ENCODE measurements around the gene AMOTL2. TPM values are rescaled to one million over a fixed set of nuclear protein-coding genes. Genes with fewer than 3 reads are reported as not detected.
A peak's percentile ranks its signal among the peaks of the same experiment; 100 is the strongest.

The AMOTL2 gene
- total RNA-seq, 2 donors from 2014 or later: 65.1 to 71.5 TPM

- H3K9me3 ChIP-seq: no peaks in the 10 kb centered on the region
- H3K27me3 ChIP-seq: no peaks in the 10 kb centered on the region
- peak overlapping the region; percentile 92 to 99 (median 98) for H3K27ac ChIP-seq
- intact Hi-C loops (cut with DNase I): loop anchor here (5.0 kb wide), 2 partner anchors 68 to 97 kb away; no protein-coding TSS in a partner anchor
- H3K36me3 ChIP-seq (replicated peaks in 1 of 2; ENCODE audit: insufficient read depth in 1 of 2, low read depth in 2 of 2): peaks cover 2 to 7% of the 10 kb centered on the region in 2 donors
- WGBS, 2 donors: 2% methylated on average over 13 to 30 of the region's 30 CpGs
- no peak for TF ChIP-seq POLR2A (IDR thresholded peaks at IDR 0.05)
- no peak for TF ChIP-seq CTCF (IDR thresholded peaks at IDR 0.05)
- DNase-seq (peak; percentile 54 to 69 (median 64)), ATAC-seq (peak; percentile 34)
- peaks cover 53% of the 10 kb centered on the region for H3K4me1 ChIP-seq
- H3K4me3 ChIP-seq: peak overlapping the region; percentile 5 to 42
Observed at GRCh38 chr3:134374791-134375581, 739 bp upstream of the AMOTL2 start.

GRCh38 chr3:134373271-134374104, 759 bp downstream of the AMOTL2 start:
- TF ChIP-seq CTCF (IDR thresholded peaks at IDR 0.05): no peak
- peak; percentile 39 to 60 (median 42) for TF ChIP-seq POLR2A (IDR thresholded peaks at IDR 0.05)
- DNase-seq (peak; percentile 84 to 88 (median 88)), ATAC-seq (peak; percentile 65)
- peak overlapping the region; percentile 38 to 42 for H3K4me3 ChIP-seq
- H3K9me3 ChIP-seq: no peaks in the 10 kb centered on the region
- WGBS, 2 donors: 7 to 22% methylated on average over 16 to 49 of the region's 51 CpGs
- H3K27me3 ChIP-seq: no peaks in the 10 kb centered on the region
- peak overlapping the region; percentile 92 to 99 (median 98) for H3K27ac ChIP-seq
- peaks cover 2 to 7% of the 10 kb centered on the region in 2 donors for H3K36me3 ChIP-seq (replicated peaks in 1 of 2; ENCODE audit: insufficient read depth in 1 of 2, low read depth in 2 of 2)
- intact Hi-C loops (cut with DNase I): no loop called here
- peaks cover 68% of the 10 kb centered on the region for H3K4me1 ChIP-seq

- intact Hi-C loops (cut with DNase I): no loop called here
- no peak for ATAC-seq
- WGBS, 2 donors: 56 to 58% methylated on average over 5 to 9 of the region's 9 CpGs
Observed at GRCh38 chr3:134372396-134373270, 1.6 kb downstream of the AMOTL2 start.

More at GRCh38 chr3:134372396-134373270, 1.6 kb downstream of the AMOTL2 start:
- H3K27ac ChIP-seq: peak overlapping the region; percentile 92 to 99 (median 98)
- peaks cover 2 to 7% of the 10 kb centered on the region in 2 donors for H3K36me3 ChIP-seq (replicated peaks in 1 of 2; ENCODE audit: insufficient read depth in 1 of 2, low read depth in 2 of 2)
- no peaks in the 10 kb centered on the region for H3K9me3 ChIP-seq
- no peak for TF ChIP-seq POLR2A (IDR thresholded peaks at IDR 0.05)
- TF ChIP-seq CTCF (IDR thresholded peaks at IDR 0.05): no peak
- peaks cover 75% of the 10 kb centered on the region for H3K4me1 ChIP-seq
- peak overlapping the region in 1 of 2 donors; percentile 42 for H3K4me3 ChIP-seq
- H3K27me3 ChIP-seq: no peaks in the 10 kb centered on the region
- no peak for DNase-seq
